GM19438 (cell line): Measurements from ENCODE around the gene ERI2.
"Not testable (repeated sequence)": the region's sequence is repeated elsewhere in the genome, so short reads cannot be mapped to it uniquely, and the experiment has no call there.

Experiments
- ATAC-seq: cut with Tn5 transposase; IDR thresholded peaks from one replicate; pipeline ENCODE4 v1.9.1; 2021; ENCODE audit warnings: low read depth; ENCODE audit not compliant: unreplicated experiment

The ERI2 gene

DNA sequence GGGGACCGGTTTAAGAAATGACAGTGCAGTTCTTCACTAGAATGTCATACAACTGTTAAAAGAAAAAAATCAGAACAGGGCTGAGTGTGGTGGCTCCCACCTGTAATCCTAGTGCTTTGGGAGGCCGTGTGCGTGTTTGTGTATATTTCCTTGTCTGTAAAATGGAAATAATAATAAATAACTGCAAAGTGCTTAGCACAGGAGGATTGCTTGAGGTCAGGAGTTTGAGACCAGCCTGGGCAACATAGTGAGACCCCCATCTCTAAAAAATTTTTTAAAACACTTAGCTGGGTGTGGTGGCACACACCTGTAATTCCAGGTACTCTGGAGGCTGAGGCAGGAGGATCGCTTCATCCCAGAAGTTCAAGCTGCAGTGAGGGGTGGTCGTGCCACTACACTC lies 40.0 kb downstream of the ERI2 start:
- ATAC-seq = no peak

DNA sequence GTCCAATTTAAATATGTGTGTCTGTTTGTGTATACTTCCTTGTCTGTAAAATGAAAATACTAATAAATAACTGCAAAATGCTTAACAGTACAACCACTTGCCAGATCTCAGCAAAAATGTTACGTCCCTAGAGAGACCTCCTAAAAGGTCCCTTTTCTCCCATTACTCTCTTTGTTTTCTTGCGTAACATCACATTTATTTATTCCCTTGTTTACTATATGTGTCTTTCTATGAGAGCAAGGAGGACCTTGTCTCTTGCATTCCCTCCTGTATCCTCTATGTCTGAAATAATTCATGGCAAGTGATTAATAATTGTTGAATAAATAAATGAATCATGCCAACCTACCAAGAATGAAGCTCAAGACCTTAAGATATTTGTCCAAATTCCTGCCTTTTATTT lies 40.5 kb downstream of the ERI2 start:
- ATAC-seq = no peak

DNA sequence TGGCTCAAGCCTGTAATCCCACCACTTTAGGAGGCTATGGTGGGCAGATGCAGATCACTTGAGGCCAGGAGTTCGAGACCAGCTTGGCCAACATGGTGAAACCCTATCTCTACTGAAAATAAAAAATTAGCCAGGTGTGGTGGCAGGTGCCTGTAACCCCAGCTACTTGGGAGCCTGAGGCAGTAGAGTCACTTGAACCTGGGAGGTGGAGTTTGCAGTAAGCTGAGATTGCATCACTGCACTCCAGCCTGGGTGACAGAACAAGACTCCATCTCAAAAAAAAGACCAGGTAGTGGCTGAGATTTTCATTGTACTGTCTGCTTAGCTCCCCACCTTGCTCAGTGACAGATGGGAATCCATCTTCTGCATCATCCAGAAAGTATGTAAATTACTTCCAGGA lies 41.8 kb downstream of the ERI2 start:
- not testable (repeated sequence) for ATAC-seq

DNA sequence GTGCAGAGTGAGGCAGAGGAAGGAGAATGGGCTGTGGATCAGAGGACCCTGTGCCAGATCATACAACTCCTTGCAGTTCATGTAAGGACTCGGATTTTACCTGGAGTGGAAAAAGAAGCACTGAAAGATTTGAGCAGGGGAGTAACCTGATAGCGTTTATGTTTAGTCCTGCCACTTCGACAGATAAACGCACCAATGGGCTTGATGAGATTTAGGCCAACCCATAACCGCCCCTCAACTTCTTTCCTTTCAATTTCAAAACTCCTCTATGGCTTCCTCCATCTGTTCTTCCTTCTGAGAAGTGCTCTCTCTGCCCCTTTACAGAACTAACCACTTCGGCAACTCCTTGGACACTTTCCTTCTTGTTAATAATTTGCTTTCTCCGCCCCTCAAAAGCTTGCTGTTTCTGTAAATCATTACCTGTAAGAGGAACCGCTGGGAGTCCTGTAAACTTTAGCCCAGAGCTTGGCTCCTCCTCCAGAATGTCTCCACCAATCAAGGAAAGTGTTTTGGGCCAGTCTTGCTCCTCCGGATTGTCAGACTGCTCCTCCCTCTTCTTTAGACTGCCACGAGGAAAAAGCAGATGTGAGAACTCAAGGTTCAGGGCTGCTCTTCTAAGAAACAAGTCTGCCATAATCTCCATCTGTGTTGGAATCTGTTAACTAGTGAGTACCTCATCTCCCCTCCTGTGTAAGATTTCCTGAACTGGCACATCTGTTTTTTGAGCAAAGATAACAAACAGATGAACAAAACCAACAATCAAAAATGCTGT lies 42.6 kb downstream of the ERI2 start, which contains the start of gene ACSM3:
TSS of gene ACSM3 (plus strand) at position 554 of the 772 bp plus-strand sequence. CDS start 6,021 bp downstream, outside the sequence.
- peak; percentile 98 for ATAC-seq

DNA sequence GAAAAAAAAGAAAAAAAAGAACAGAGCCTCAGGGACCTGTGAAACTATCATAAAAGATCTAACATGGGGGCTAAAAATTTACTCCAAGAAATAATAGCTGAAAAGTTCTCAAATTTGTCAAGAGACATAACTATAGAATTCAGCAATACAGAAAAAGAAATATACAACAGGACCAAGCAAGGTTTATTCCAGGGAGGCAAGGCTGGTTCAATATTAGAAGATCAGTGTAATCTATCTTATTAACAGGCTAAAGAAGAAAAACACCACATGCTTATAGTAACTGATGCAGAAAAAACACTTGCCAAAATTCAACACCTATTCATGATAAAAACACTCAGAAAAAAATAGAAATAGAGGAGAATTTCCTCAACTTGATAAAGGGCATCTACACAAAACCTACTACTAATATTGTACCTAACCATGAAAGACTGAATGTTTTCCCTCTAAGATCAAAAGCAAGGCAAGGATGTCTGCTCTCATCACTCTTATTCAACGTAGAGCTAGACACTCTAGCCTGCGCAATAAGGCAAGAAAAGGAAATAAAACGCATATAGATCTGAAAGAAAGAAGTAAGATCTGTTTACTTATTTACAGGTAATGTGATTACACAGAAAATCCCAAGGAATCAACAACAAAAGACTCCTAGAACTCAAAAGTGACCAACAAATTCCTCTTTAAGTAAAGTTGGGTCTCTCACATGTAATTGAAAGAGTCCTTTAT lies 43.7 kb downstream of the ERI2 start:
- no peak for ATAC-seq

DNA sequence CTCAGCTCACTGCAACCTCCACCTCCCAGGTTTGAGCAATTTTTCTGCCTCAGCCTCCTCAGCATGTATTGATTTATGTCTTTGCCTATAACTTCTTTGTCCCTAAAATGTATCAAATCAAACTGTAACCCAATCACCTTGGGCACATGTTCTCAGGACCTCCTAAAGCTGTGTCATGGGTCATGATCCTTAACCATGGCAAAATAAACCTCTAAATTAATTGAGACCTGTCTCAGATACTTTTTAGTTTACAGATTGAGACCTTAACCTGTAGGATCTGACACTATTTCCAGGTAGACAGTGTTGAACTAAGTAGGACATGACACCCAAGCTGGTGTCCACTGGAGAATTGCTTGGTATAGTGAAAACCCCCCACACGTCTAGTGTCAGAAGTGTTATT lies 45.1 kb downstream of the ERI2 start:
- no peak for ATAC-seq

DNA sequence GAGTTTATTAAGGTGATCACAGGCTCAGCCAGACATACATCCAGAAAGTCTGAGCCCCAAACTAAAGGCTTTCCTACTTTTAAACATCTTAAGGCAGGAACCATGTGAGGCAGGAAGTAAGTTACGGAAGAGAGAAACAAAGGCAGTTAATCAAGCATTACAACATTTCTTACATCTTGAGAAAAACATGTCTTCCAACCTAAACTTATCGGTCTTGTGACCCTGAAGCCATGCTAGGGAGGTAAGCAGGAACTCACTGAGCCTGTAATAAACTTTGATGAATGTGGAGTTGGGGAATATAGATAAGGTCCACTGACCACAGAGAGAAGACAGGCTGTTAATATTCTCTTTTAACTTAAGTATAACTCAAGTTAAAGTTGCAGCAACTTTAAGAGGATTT lies 45.9 kb downstream of the ERI2 start:
- ATAC-seq = no peak

DNA sequence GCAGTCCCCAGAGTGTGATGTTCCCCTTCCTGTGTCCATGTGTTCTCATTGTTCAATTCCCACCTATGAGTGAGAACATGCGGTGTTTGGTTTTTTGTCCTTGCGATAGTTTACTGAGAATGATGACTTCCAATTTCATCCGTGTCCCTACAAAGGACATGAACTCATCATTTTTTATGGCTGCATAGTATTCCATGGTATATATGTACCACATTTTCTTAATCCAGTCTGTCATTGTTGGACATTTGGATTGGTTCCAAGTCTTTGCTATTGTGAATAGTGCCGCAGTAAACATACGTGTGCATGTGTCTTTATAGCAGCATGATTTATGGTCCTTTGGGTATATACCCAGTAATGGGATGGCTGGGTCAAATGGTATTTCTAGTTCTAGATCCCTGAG lies 50.5 kb downstream of the ERI2 start:
- ATAC-seq = not testable (repeated sequence)

DNA sequence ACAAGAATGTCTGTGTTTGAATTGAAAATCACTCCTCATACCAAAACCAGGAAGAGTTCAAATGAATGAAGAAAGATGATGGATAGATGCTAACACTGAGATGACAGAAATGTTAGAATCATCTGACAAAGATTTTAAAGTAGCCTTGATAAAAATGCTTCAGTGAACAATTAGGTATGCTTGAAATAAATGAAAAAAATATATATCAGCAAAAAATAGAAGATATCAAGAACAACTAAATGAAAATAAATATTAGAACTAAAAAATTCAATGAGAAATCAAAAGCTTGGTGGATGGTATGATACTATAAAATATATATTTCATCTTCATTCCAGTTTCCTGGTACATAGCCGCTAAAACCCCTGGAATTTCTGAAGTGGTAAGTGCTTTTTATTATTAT lies 51.0 kb downstream of the ERI2 start:
- no peak for ATAC-seq

DNA sequence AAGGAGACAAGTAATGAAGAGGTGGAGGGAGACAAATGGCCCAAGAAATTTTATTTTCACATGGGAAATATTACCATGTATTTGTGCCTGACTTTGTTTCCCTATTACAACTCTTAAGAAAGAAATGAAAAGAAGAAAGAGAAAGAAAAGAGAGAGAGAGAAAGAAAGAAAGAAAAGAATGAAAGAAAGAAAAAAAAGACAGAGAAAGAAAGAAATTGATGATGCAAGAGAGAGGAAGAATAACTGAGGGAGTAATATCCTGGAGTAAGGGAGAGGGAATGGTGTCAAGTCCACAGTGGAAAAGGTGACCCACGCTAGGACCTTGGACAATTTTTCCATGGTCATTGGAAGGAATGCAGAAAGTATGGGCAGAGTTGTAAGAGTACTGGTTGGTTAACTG lies 52.5 kb downstream of the ERI2 start:
- no peak for ATAC-seq

DNA sequence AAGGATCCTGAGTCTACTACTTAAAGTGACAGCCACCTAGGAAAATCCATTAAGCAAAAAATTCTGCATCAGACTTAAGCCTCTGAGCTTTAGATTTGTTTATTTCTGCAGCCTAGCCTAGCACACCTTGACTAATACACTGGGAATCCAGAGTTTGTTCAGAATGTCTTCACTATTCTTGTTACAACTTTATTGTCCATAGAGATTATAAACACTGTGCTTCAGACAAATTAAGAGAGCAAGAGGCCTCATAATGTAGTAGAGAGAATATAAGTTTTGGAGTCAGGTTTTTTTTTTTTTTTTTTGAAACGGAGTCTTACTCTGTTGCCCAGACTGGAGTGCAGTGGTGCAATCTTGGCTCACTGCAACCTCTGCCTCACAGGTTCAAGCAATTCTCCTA lies 55.7 kb downstream of the ERI2 start:
- ATAC-seq = no peak

DNA sequence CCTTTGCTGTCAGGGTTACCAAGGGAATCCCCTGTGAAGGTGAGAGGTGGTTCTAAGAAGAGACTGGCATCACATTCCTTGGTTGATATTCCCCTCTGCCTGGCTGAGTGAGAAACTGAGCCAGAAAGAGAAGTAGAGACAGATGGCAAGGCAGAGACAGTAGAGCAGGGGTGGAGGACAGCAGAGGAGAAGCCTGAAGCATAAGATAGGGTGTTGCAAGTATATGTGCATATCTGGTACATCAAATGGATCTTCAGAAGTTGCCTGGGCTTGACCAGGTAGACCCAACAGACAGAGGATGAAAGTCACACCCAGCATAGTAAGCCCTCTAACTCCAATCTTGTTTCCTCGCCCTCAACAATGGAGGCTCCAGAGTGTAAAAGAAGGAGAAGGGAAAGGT lies 56.8 kb downstream of the ERI2 start:
- ATAC-seq = no peak

DNA sequence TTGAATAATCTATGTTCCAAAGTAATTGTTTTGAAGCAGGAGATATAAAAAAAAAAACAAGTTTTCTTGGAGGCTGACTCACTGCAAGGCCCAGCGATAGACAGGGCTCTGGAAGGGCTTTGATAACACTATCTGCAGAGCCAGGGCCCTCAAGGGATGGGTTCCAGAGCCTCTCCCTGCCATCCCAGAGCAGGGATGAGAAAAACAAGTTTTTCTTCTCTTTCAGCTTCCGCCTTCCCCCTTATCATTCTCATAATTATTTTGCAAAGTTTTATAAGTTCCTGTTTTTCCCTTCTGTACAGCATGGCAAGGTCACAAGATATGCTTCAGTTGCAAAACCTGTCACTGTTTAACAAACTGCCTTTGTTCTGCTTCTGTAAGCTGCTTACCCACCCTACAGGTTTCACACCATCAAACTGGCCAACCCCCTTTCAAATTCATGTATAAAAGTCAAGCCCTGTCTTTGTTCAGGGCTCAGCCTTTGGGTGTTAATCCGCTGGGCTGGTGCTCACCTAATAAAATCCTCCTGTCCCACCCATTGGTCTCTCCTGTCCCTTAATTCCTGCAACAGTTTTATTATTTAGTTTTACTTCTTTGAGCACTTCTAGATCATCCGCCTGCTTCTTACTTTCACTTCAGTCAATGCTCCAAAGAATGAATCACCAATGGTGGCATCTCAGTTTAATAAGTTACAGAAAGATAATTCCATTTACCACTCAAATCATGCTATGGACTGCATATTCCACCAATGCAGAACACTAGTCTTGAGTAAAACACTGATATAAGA lies 59.0 kb downstream of the ERI2 start:
- peak; percentile 64 for ATAC-seq

DNA sequence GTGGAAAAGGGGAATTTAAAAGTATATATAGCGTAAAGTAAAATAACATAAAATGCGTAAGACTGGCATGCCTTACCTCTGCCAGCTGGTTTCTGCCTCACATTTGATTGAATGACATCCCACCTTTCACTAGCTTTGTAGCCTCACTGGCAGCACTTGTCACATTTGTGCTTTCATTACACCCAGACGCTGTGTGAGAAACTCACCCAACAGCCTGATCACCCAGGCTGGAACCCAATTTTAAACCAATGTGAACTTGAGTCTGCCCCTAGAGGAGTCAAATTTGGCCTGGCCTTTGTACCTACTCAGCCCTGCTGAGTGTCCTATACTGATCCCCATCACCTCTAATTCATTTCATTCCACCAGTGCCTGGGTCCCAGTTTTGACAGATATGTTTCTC lies 59.8 kb downstream of the ERI2 start:
- ATAC-seq = no peak
